A549 treated with AZD2906 at 1 μM for 4 hours (cell line): ENCODE data around the gene RPAP2. TPM values are rescaled to one million over a fixed set of nuclear protein-coding genes. Genes with fewer than 3 reads are reported as not detected.

Experiments used
- total RNA-seq: library from RNA; stranded (reverse); fragments of 200-300 nt; extraction: Qiagen RNA extraction; gene quantifications from 5 replicates; pipeline ENCODE4 v1.2.3, GENCODE V29; 2022

RPAP2 gene
- 7.4 to 10.0 TPM (median 9.4 TPM) in 5 replicates for total RNA-seq

DNA sequence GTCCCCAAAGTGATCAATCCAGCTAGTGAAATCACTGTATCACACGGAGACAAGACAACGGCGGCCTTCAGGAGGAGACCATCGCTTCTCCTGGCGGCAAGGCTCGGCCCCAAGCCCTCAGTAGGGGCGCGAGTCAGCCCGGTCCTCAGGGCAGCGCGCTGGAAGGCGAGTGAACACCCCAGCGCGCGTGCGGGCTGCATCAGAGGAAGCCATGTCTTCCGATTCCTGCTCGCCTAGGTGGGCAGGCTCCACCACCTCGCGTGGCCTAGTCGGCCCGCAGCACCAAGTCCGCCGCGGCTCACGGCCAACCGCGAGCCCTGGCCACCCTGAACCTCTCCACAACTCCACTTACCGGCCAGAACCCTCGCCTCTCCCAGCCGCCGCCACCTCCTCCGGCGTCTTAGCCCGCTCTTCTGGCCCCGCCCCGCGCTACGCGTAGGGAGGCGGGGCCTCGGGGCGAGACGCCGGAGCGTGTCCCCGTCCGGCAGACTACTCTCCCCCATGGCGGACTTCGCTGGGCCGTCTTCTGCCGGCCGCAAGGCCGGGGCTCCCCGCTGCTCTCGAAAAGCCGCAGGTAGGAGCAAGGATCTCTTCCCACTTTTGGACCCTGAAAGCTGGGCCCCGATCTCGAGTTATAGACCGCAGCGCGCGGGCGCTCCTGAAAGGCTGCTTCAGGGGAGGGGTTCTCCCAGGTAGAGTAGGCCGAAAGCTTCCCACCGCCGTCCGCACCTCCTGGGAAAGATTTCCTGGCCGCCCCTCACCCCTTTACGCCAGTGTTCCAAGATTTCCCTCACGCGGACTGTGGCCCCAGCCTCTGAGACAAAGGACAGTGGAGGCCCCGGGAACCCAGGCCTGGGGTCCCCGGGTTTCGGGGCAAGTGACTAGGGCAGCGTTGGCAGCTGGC is at the start of gene RPAP2, which contains the start of gene GLMN:
Gene RPAP2 (plus strand): TSS at position 487 of the 904 bp plus-strand sequence. CDS start 15 bp downstream, at position 502.
Gene GLMN (minus strand): TSS at position 415 of the 904 bp plus-strand sequence. CDS start 988 bp downstream, outside the sequence.

Other genes starting within 250 kb of the RPAP2 start
- not detected in 5 replicates for gene SETSIP, start 223.6 kb upstream of the RPAP2 start, total RNA-seq
- gene BTBD8, start 218.7 kb upstream of the RPAP2 start, total RNA-seq, result 0.36 to 0.86 TPM (median 0.49 TPM) in 5 replicates
- gene C1orf146, start 81.1 kb upstream of the RPAP2 start, total RNA-seq, result not detected in 5 replicates
- gene GLMN, start 72 bp upstream of the RPAP2 start, total RNA-seq, result 5.1 to 6.9 TPM (median 6.4 TPM) in 5 replicates
- gene GFI1, start 187.9 kb downstream of the RPAP2 start, total RNA-seq, result 0.19 to 0.29 TPM (median 0.23 TPM) in 5 replicates